Tibial nerve (tissue), 4 donors: ENCODE measurements around the gene SEMA5A. TPM values are rescaled to one million over a fixed set of nuclear protein-coding genes. Genes with fewer than 3 reads are reported as not detected.

Experiments used
- DNase-seq, 2 donors: peaks; one replicate each; pipeline ENCODE4 v3.0.0-alpha.2; 2019; ENCODE audit warnings: low spot score in 2 of 2
- H3K27ac ChIP-seq, 4 donors: fragments of 200-600 bp; sonication (generic) in 3 of 4; one replicate each; pipeline ENCODE4 v1.5.1; 2017 to 2019; ENCODE audit warnings: mild to moderate bottlenecking in 1 of 4
- H3K27me3 ChIP-seq, 2 donors: fragments of 200-600 bp; sonication (generic) in 1 of 2; one replicate each; pipeline versions ENCODE4 v1.5.1 to v1.6.0; 2017 to 2019
- H3K36me3 ChIP-seq, 3 donors: fragments of 200-600 bp; sonication (generic); one replicate each; pipeline ENCODE4 v1.5.1; 2018 to 2019
- H3K4me1 ChIP-seq, 4 donors: fragments of 200-600 bp; sonication (generic) in 3 of 4; one replicate each; pipeline ENCODE4 v1.5.1; 2017 to 2019
- H3K4me3 ChIP-seq, 4 donors: fragments of 200-600 bp; sonication (generic) in 3 of 4; one replicate each; pipeline ENCODE4 v1.5.1; 2017 to 2019; ENCODE audit warnings: mild to moderate bottlenecking in 1 of 4, moderate library complexity in 1 of 4
- H3K9me3 ChIP-seq, 4 donors: fragments of 200-600 bp; sonication (generic) in 3 of 4; one replicate each; pipeline ENCODE4 v1.5.1; 2017 to 2019
- EP300 ChIP-seq, 2 donors: sonication (generic); formaldehyde crosslinking; IDR thresholded peaks; one replicate each; pipeline ENCODE4 v1.6.1; 2017; ENCODE audit warnings: antibody characterized with exemption in 2 of 2, mild to moderate bottlenecking in 1 of 2
- POLR2A ChIP-seq, 2 donors: fragments of 450-650 bp; IDR thresholded peaks; one replicate each; pipeline ENCODE4 v1.6.1; 2017; ENCODE audit warnings: antibody characterized with exemption in 2 of 2, mild to moderate bottlenecking in 2 of 2, moderate library complexity in 2 of 2
- WGBS, 2 donors: methylation state at CpG; one replicate each; pipeline ENCODE4 v1.1.5; 2018; 5-methylcytosine and 5-hydroxymethylcytosine counted together
- total RNA-seq, 4 donors: library from RNA; depleted of rRNA; stranded (reverse); fragments of >200 nt; gene quantifications; one replicate each; pipeline ENCODE4 v1.1.0, GENCODE V29; 2016
- TF ChIP-seq, protein P1 (sequence below), 5 experiments: fragments of 200-600 bp in 3 of 5; fragments of 450-650 bp in 2 of 5; sonication (generic) in 3 of 5; IDR thresholded peaks; one replicate each; pipeline ENCODE4 v1.5.1; 2016 to 2019; ENCODE audit warnings: antibody characterized with exemption in 5 of 5, mild to moderate bottlenecking in 3 of 5, moderate library complexity in 2 of 5

The SEMA5A gene
- total RNA-seq, 4 donors from 2014 or later, result 36.3 to 58.4 (median 52.6) TPM

DNA sequence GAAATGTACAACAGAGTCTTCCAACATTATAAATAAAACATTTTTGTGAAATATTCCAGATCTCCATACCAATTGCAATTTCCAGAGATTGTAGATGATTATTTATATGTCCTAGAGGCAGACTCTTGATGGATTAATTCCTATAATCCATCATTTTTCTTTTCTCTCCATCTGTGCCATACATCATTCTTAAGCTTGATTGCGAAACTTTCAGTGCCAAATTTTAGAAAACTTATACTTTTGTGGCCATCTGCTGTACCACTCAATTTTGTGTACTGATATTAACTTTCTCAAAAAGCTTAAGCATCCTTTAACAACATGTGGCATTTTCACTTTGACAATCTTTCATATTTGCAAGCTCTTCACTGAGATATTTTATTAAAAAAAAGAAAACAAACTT is 446.9 kb downstream of the SEMA5A start:
- WGBS, 2 donors, result 85 to 88% methylated on average over 1 of the region's 1 CpG
- DNase-seq, result no peak

DNA sequence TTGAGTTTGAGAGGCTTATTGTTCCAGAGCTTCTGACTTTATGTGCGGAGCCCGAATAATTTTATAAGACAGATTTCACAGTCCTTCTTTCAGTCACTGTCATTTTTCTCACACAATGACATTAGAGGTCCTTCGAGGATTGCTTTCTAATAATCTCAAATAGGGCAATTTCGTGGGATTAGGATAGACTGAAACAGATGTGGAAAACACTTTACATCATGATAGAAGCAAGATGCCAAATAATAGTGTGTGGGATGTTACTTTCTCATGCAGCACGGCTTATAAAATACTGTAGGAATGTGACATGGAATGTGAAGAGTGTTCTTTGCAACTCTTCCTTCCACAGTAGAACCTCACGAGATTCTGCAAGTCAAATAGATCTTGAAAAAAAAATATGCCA is 451.3 kb downstream of the SEMA5A start:
- WGBS, 2 donors, result 47 to 55% methylated on average over 6 of the region's 6 CpGs

More for the DNA sequence above, 446.9 kb downstream of the SEMA5A start:
- no peak overlapping the region for H3K4me3 ChIP-seq
- no peaks in the 10 kb centered on the region for H3K36me3 ChIP-seq
- no peak for TF ChIP-seq POLR2A (IDR thresholded peaks at IDR 0.05)
- TF ChIP-seq EP300 (IDR thresholded peaks at IDR 0.05), result no peak
- TF ChIP-seq, protein P1, sequence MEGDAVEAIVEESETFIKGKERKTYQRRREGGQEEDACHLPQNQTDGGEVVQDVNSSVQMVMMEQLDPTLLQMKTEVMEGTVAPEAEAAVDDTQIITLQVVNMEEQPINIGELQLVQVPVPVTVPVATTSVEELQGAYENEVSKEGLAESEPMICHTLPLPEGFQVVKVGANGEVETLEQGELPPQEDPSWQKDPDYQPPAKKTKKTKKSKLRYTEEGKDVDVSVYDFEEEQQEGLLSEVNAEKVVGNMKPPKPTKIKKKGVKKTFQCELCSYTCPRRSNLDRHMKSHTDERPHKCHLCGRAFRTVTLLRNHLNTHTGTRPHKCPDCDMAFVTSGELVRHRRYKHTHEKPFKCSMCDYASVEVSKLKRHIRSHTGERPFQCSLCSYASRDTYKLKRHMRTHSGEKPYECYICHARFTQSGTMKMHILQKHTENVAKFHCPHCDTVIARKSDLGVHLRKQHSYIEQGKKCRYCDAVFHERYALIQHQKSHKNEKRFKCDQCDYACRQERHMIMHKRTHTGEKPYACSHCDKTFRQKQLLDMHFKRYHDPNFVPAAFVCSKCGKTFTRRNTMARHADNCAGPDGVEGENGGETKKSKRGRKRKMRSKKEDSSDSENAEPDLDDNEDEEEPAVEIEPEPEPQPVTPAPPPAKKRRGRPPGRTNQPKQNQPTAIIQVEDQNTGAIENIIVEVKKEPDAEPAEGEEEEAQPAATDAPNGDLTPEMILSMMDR (IDR thresholded peaks at IDR 0.05), result no peak
- no peaks in the 10 kb centered on the region for H3K9me3 ChIP-seq
- H3K27ac ChIP-seq, result no peak overlapping the region
- H3K27me3 ChIP-seq, result no peaks in the 10 kb centered on the region
- no peaks in the 10 kb centered on the region for H3K4me1 ChIP-seq

DNA sequence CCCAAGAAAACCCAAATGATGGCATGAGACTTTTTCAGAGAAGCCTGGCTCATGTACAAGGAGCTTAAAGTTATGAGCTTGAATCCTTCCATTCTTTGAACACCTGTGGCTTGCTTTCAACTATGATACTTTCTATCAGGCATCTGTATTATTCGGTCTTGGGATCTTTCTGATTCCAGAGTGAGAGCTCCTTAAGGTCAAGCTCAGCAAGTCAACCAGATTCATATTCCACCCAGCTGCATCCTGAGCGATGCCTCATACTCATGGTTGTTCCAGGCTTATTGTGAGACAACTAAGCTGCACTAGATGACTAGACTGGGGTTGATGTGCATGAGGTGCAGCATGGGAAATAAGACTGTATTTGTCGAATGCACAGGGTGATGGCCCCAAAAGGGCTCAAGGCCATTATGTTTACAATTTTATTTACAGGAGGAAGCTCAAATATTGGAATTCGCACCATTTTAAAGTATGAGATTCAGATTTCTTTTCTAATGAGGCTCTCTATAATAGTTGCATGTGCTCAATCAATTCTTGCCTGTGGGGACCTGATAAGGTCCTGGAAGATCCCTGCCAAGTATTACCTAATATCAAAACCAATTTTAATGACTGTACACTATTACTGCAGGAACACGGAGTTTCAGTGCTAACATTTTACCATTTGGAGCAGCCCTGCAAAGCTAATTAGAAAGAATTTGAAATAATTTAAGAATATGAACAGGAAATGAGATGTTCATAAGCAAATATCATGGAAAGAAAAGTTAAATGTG is 453.8 kb downstream of the SEMA5A start:
- TF ChIP-seq EP300 (IDR thresholded peaks at IDR 0.05) (no peak), POLR2A (IDR thresholded peaks at IDR 0.05) (no peak)
- TF ChIP-seq, protein P1 (IDR thresholded peaks at IDR 0.05), result no peak
- WGBS, 2 donors, result 89 to 94% methylated on average over 5 of the region's 5 CpGs
- H3K9me3 ChIP-seq, result no peaks in the 10 kb centered on the region

More for the DNA sequence above, 451.3 kb downstream of the SEMA5A start:
- DNase-seq, result no peak
- Histone ChIP-seq H3K4me3 (no peak overlapping the region), H3K27me3 (no peaks in the 10 kb centered on the region), H3K4me1 (no peaks in the 10 kb centered on the region), H3K36me3 (no peaks in the 10 kb centered on the region), H3K9me3 (no peaks in the 10 kb centered on the region), H3K27ac (no peak overlapping the region)
- TF ChIP-seq, protein P1 (IDR thresholded peaks at IDR 0.05), result no peak
- no peak for TF ChIP-seq POLR2A (IDR thresholded peaks at IDR 0.05)
- TF ChIP-seq EP300 (IDR thresholded peaks at IDR 0.05), result no peak

DNA sequence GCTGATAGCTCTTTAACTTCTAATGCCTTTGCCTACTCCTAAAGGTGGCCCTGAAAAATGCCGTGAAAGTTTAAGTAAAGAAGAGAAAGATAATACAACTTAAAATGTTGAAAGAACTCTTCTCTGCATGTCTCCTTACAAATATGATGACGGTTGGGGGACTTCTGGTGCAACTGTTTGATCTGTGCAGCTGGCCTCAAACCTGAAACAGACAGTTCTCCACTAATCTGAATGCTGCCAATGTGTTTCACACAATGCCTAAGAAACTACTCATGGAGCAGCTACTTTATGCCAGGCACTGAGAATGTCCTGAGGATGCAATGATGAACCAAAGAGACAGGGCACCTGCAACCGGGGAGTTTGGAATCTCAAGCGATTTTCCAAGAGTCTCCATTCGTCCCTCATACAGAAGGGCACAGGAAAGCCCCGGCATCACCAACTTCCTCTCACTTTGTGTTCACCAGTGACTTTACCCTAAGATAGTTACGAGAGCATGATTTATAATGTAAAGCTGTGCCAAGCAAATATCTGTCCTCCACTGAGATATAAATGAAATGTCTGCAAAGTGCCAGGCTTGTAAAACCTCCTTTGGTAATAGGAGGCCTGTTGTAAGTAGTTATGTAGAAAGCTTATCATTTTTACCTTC is 455.4 kb downstream of the SEMA5A start:
- no peak for DNase-seq
- Histone ChIP-seq H3K27me3 (no peaks in the 10 kb centered on the region), H3K27ac (no peak overlapping the region), H3K4me1 (no peaks in the 10 kb centered on the region), H3K4me3 (no peak overlapping the region), H3K9me3 (no peaks in the 10 kb centered on the region), H3K36me3 (no peaks in the 10 kb centered on the region)
- WGBS, 2 donors, result 91 to 92% methylated on average over 7 of the region's 7 CpGs
- TF ChIP-seq POLR2A (IDR thresholded peaks at IDR 0.05), result no peak
- TF ChIP-seq EP300 (IDR thresholded peaks at IDR 0.05), result no peak
- TF ChIP-seq, protein P1 (IDR thresholded peaks at IDR 0.05), result no peak

More for the DNA sequence above, 453.8 kb downstream of the SEMA5A start:
- DNase-seq, result no peak
- Histone ChIP-seq H3K4me3 (no peak overlapping the region), H3K36me3 (no peaks in the 10 kb centered on the region), H3K27ac (no peak overlapping the region), H3K27me3 (no peaks in the 10 kb centered on the region), H3K4me1 (no peaks in the 10 kb centered on the region)

DNA sequence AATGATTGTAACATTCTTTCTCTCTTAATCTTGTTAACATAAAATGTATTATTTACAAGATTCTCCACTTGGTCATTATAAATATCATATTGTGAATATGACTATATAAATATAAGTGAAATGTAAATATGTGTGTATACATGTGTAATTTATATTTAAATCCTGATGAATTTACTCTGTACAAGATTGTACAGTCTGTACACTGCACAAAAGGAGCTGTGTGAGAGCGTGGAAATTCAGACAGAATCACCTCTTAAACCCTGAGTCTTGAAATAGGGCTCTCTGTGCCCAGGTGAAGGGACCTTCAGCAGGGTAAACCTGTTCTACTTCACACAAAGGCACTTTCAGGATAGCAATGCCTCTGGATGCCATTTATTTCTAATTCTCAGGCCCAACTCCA is 456.0 kb downstream of the SEMA5A start:
- no peaks in the 10 kb centered on the region for H3K9me3 ChIP-seq
- DNase-seq, result no peak
- 85 to 88% methylated on average over 1 of the region's 1 CpG for WGBS, 2 donors
- no peaks in the 10 kb centered on the region for H3K4me1 ChIP-seq
- TF ChIP-seq POLR2A (IDR thresholded peaks at IDR 0.05) (no peak), EP300 (IDR thresholded peaks at IDR 0.05) (no peak)
- TF ChIP-seq, protein P1 (IDR thresholded peaks at IDR 0.05), result no peak
- no peaks in the 10 kb centered on the region for H3K27me3 ChIP-seq
- no peak overlapping the region for H3K4me3 ChIP-seq
- H3K36me3 ChIP-seq, result no peaks in the 10 kb centered on the region
- H3K27ac ChIP-seq, result no peak overlapping the region
